SJCRH30 (cell line): ENCODE results near the gene KCNH3. TPM values are rescaled to one million over a fixed set of nuclear protein-coding genes. Genes with fewer than 3 reads are reported as not detected.
A peak's percentile ranks its signal among the peaks of the same experiment; 100 is the strongest.
"Not testable (repeated sequence)": the region's sequence is repeated elsewhere in the genome, so short reads cannot be mapped to it uniquely, and the experiment has no call there.

Experiments
- DNase-seq, 2 experiments: peaks; one replicate each; pipeline ENCODE4 v3.0.0-alpha.2; 2015 to 2020
- H3K27ac ChIP-seq: fragments of 250-450 bp; sonication (Bioruptor Pico); 2 replicates; pipeline ENCODE4 v1.5.1; 2020; ENCODE audit warnings: mild to moderate bottlenecking, moderate library complexity
- H3K27me3 ChIP-seq: fragments of 250-450 bp; sonication (Bioruptor Pico); 2 replicates; pipeline ENCODE4 v1.5.1; 2020; ENCODE audit warnings: mild to moderate bottlenecking, moderate library complexity
- H3K36me3 ChIP-seq: fragments of 250-450 bp; sonication (Bioruptor Pico); 2 replicates; pipeline ENCODE4 v1.5.1; 2020; ENCODE audit warnings: mild to moderate bottlenecking, moderate library complexity
- H3K4me1 ChIP-seq: fragments of 250-450 bp; sonication (Bioruptor Pico); 2 replicates; pipeline ENCODE4 v1.5.1; 2020; ENCODE audit warnings: mild to moderate bottlenecking, moderate library complexity
- H3K4me3 ChIP-seq: fragments of 250-450 bp; sonication (Bioruptor Pico); 2 replicates; pipeline ENCODE4 v1.5.1; 2020; ENCODE audit warnings: mild to moderate bottlenecking, moderate library complexity
- H3K9me3 ChIP-seq: fragments of 250-450 bp; sonication (Bioruptor Pico); replicated peaks from 2 replicates; pipeline ENCODE4 v1.5.1; 2020; ENCODE audit warnings: mild to moderate bottlenecking, moderate library complexity
- total RNA-seq: library from RNA; depleted of rRNA; stranded (reverse); fragments of >200 nt; shearing (Covaris generic); gene quantifications from 2 replicates; pipeline ENCODE4 v1.2.3, GENCODE V29; 2014

Gene KCNH3
- total RNA-seq, 1 experiment from 2014 or later = 0.12 TPM

DNA sequence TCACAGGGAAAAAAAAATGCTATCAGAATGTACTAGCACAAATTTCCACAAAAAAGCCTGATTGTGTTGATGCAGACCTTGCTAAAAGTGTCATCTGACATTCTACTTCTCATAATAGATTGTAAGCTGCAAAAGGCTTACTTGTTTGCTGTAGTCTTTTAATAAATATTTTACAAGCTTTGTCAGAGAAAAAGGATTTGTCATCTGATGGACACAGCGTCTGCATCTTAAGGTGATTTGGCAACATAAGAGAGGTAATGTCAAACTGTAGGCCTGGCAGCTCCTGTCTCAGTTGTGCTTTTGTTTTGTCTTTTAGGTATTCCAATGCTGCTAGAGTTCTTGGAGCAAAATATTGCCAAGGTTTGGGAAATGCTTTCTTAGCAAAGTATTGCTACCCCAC lies 26.3 kb upstream of the KCNH3 start:
- Histone ChIP-seq H3K36me3 (peaks cover 17% of the 10 kb centered on the region), H3K27ac (no peak overlapping the region)
- no peak for DNase-seq

GRCh38 chr12:49515266-49515665 lies 23.6 kb upstream of the KCNH3 start:
- Histone ChIP-seq H3K4me1 (peaks cover 12% of the 10 kb centered on the region), H3K4me3 (no peak overlapping the region), H3K9me3 (no peaks in the 10 kb centered on the region), H3K36me3 (peaks cover 22% of the 10 kb centered on the region), H3K27me3 (no peaks in the 10 kb centered on the region), H3K27ac (no peak overlapping the region)
- DNase-seq = peak in 1 of 2 experiments; percentile 30

More for the DNA sequence above, 26.3 kb upstream of the KCNH3 start:
- H3K4me3 ChIP-seq = no peak overlapping the region
- no peaks in the 10 kb centered on the region for H3K27me3 ChIP-seq
- peaks cover 16% of the 10 kb centered on the region for H3K4me1 ChIP-seq
- H3K9me3 ChIP-seq = no peaks in the 10 kb centered on the region

GRCh38 chr12:49518914-49519573 lies 19.8 kb upstream of the KCNH3 start:
- no peak overlapping the region for H3K27ac ChIP-seq
- peaks cover 7% of the 10 kb centered on the region for H3K4me1 ChIP-seq
- no peaks in the 10 kb centered on the region for H3K9me3 ChIP-seq
- H3K27me3 ChIP-seq = no peaks in the 10 kb centered on the region
- peaks cover 33% of the 10 kb centered on the region for H3K36me3 ChIP-seq
- H3K4me3 ChIP-seq = no peak overlapping the region
- DNase-seq = no peak

- peaks cover 35% of the 10 kb centered on the region for H3K36me3 ChIP-seq
- DNase-seq = no peak
- H3K27me3 ChIP-seq = no peaks in the 10 kb centered on the region
- no peak overlapping the region for H3K4me3 ChIP-seq
- H3K27ac ChIP-seq = no peak overlapping the region
- H3K4me1 ChIP-seq = peaks cover 7% of the 10 kb centered on the region
- no peaks in the 10 kb centered on the region for H3K9me3 ChIP-seq
Observed at GRCh38 chr12:49519574-49519936, 19.3 kb upstream of the KCNH3 start.

DNA sequence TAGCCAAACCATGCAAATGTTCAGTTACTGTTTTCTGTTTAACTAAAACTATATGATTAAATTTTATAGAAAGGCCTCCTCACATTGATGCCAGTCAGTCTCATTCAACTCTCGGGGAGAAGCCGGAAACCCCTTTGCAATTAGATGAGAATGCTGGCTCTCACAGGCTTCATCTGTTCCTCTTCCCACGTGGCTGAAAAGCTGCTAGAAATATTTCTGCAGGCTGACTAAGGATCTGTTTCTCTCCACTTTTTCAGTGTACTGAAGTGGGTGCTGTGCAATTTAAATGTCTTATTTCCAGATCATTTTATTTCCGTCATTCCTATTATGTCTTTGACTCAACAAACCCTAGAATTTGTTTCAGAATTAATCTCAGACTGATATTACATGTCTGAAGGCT lies 17.4 kb upstream of the KCNH3 start:
- Histone ChIP-seq H3K9me3 (no peaks in the 10 kb centered on the region), H3K4me3 (no peak overlapping the region), H3K27me3 (no peaks in the 10 kb centered on the region), H3K36me3 (peaks cover 49% of the 10 kb centered on the region), H3K4me1 (0 out of 2 replicates have a peak, but pooled peaks cover 4% of the 10 kb centered on the region), H3K27ac (no peak overlapping the region)
- no peak for DNase-seq

GRCh38 chr12:49524660-49525324 lies 14.0 kb upstream of the KCNH3 start:
- Histone ChIP-seq H3K4me1 (no peaks in the 10 kb centered on the region), H3K9me3 (no peaks in the 10 kb centered on the region), H3K27ac (no peak overlapping the region), H3K27me3 (no peaks in the 10 kb centered on the region), H3K36me3 (peaks cover 58% of the 10 kb centered on the region), H3K4me3 (no peak overlapping the region)
- DNase-seq = no peak

DNA sequence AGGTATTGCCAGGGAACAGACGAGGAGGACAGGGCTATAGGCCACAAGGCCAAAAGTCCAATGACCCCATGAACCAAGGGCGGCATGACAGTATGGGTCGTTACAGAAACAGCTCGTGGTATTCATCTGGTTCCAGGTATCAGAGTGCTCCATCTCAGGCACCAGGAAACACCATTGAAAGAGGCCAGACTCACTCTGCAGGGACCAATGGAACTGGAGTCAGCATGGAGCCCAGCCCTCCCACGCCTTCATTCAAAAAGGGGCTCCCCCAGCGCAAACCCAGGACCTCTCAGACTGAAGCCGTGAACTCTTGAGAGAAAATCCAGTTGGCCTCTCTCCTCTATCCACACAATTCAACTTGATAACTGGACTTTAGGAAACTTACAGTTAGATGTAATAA lies 12.9 kb upstream of the KCNH3 start:
- Histone ChIP-seq H3K36me3 (peaks cover 58% of the 10 kb centered on the region), H3K9me3 (no peaks in the 10 kb centered on the region), H3K4me3 (no peak overlapping the region), H3K27ac (no peak overlapping the region), H3K4me1 (no peaks in the 10 kb centered on the region), H3K27me3 (no peaks in the 10 kb centered on the region)
- no peak for DNase-seq

- H3K4me3 ChIP-seq = no peak overlapping the region
- DNase-seq = no peak
- no peaks in the 10 kb centered on the region for H3K27me3 ChIP-seq
- H3K9me3 ChIP-seq = no peaks in the 10 kb centered on the region
- peaks cover 52% of the 10 kb centered on the region for H3K36me3 ChIP-seq
- H3K4me1 ChIP-seq = no peaks in the 10 kb centered on the region
- H3K27ac ChIP-seq = no peak overlapping the region
Observed at GRCh38 chr12:49527361-49528130, 11.3 kb upstream of the KCNH3 start.

DNA sequence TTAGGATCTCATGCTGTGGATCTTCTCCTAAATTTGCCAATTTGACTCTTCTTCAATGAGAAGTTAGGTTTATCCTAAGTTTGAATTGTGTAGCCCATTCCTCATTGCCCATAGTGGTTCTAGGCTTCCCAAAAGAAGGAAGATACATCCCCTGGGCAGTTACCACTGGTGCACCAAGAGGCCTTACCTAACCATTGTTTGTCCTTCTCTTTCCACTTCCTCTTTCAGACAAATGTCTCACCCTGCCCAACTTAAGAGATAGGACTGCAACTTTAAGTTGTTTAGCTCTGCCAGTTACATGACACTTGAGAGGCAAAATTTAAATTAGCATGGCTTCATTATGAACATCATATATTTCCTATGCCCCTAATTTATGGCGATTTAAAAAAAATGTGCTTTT lies 9.4 kb upstream of the KCNH3 start:
- Histone ChIP-seq H3K4me3 (no peak overlapping the region), H3K9me3 (no peaks in the 10 kb centered on the region), H3K27ac (no peak overlapping the region), H3K36me3 (peaks cover 39% of the 10 kb centered on the region), H3K4me1 (no peaks in the 10 kb centered on the region), H3K27me3 (no peaks in the 10 kb centered on the region)
- no peak for DNase-seq

DNA sequence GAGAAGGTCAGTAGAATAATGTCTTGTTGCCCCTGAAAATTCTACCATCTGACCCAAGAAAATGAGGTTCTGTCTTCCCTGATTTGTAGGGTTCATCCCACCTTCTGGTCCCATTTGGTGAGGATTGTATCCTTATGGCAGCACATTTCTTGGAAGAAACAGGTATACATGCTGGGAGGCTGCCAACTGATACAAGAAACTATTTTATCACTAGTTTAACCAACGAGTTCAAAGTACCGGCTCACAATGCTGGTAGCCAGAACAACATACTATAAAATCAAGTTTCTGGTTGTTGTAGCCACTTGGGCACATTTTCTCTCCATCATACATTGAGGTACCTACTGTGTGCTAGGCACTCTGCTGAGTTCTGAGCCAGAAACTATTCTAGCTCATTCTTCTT lies 7.1 kb upstream of the KCNH3 start:
- DNase-seq = no peak
- H3K27me3 ChIP-seq = peaks cover 7% of the 10 kb centered on the region
- no peaks in the 10 kb centered on the region for H3K9me3 ChIP-seq
- peaks cover 19% of the 10 kb centered on the region for H3K36me3 ChIP-seq
- no peak overlapping the region for H3K27ac ChIP-seq
- H3K4me3 ChIP-seq = no peak overlapping the region
- H3K4me1 ChIP-seq = peaks cover under 1% of the 10 kb centered on the region; the same call in 1 of the 2 replicates

DNA sequence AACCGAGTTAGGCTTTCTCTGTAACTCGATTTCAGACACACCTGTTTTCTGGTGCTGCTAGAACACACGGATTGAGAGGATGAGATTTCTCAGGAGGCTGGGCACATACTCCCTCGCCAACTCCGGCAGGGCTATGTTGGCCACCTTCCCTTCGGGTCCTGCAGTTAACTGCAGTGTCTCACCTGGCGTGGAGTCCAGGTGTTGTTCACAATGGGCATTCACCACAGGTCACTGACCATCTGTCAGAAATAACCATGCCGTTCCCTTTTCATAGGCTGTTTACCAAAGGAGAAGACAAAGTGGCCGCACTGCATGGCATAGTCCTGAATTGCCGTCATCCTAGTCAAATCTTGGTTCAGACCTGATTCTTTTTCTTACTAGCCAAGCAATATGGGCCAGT lies 5.5 kb upstream of the KCNH3 start:
- peaks cover 12% of the 10 kb centered on the region for H3K27me3 ChIP-seq
- H3K4me1 ChIP-seq = peaks cover 7% of the 10 kb centered on the region; the same call in 1 of the 2 replicates
- H3K4me3 ChIP-seq = no peak overlapping the region
- DNase-seq = no peak
- no peak overlapping the region for H3K27ac ChIP-seq
- peaks cover 7% of the 10 kb centered on the region for H3K36me3 ChIP-seq
- H3K9me3 ChIP-seq = no peaks in the 10 kb centered on the region

DNA sequence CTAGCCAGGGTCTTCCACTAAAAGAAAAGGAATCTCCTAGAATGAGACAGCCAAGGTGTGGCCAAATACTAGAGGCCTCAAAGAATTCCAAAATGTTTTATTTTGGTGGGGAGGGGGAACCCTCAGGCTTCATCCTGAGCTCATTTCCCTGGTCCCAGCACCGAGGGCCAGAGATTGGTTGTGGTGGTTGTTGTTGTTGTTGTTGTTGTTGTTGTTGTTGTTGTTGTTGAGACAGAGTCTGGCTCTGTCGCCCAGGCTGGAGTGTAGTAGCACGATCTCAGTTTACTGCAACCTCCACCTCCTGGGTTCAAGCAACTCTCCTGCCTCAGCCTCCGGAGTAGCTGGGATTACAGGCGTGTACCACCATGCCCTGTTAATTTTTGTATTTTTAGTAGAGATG lies 4.7 kb upstream of the KCNH3 start:
- DNase-seq, H3K4me1 ChIP-seq: not testable (repeated sequence)

DNA sequence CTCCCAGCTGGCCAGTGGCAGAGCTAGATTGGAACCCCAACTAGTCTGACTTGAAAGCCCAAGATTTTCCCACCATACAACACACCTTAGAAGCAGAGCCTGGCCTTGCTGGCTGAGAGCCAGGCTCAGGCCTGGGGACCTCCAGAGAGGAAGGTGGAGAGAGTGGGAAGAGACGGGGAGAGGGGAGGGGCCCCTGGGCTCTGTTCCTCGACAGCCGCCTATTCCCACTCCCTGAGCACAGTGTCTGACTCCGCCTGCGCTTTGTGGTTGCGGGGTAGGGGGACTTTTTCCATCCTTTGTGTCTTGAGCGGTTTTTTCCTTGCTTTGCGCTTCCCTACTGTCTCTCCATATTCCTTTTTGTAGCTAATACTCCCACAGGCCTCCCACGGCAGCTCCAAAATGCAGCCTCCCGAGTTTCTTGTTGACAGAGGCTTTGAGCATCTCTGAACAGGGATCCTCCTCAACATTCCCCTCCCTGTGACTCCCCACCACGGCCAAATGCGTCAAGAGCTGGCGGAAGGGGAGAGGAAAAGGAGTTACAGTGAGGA lies 4.0 kb upstream of the KCNH3 start:
- Histone ChIP-seq H3K36me3 (no peaks in the 10 kb centered on the region), H3K9me3 (no peaks in the 10 kb centered on the region), H3K27ac (no peak overlapping the region), H3K4me3 (no peak overlapping the region), H3K4me1 (peaks cover 10% of the 10 kb centered on the region; the same call in 1 of the 2 replicates), H3K27me3 (peaks cover 18% of the 10 kb centered on the region)
- DNase-seq = peak in 1 of 2 experiments; percentile 57

More for the DNA sequence above, 4.7 kb upstream of the KCNH3 start:
- H3K4me3 ChIP-seq, H3K36me3 ChIP-seq, H3K9me3 ChIP-seq, H3K27ac ChIP-seq: not testable (repeated sequence)
- H3K27me3 ChIP-seq = peaks cover 13% of the 10 kb centered on the region

DNA sequence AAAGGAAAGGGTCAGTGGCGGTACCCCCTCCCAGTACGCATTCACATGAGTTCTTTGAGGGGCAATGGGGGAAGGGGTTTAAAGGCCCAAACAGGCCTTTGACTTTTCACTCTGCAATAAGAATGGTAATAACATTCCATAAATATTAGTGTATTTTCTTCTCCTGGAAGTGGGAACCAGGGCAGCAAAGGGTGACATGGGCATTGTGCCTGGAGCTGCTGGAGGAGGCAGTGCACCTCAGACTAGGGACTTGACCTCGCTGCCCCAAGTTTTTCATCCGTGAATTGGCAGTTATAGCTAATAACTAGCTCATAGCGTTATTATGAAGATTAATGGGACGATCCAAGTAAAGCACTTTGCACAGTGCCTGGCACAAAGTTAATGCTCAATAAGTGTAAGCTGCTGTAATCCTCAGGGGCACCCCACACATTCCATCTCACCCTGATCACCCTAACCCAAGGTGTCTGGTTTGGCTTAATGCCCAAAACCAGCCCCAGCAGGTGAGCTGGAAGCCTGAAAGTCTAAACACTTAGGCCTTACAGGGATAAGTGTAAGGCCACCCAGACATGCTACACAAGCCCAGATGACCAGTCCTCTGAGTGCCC lies 2.8 kb upstream of the KCNH3 start:
- H3K4me3 ChIP-seq = no peak overlapping the region
- no peaks in the 10 kb centered on the region for H3K9me3 ChIP-seq
- H3K27ac ChIP-seq = no peak overlapping the region
- no peak for DNase-seq
- H3K4me1 ChIP-seq = peaks cover 20% of the 10 kb centered on the region
- H3K36me3 ChIP-seq = no peaks in the 10 kb centered on the region
- H3K27me3 ChIP-seq = peaks cover 24% of the 10 kb centered on the region
